Cerebellar cortex (tissue), 1 donor: Measurements from ENCODE around the gene SLX9.
"Not testable (repeated sequence)": the region's sequence is repeated elsewhere in the genome, so short reads cannot be mapped to it uniquely, and the experiment has no call there.

Experiments
- DNase-seq: peaks from one replicate; pipeline ENCODE4 v3.0.0-alpha.2; 2015; ENCODE audit warnings: low spot score

The SLX9 gene

DNA sequence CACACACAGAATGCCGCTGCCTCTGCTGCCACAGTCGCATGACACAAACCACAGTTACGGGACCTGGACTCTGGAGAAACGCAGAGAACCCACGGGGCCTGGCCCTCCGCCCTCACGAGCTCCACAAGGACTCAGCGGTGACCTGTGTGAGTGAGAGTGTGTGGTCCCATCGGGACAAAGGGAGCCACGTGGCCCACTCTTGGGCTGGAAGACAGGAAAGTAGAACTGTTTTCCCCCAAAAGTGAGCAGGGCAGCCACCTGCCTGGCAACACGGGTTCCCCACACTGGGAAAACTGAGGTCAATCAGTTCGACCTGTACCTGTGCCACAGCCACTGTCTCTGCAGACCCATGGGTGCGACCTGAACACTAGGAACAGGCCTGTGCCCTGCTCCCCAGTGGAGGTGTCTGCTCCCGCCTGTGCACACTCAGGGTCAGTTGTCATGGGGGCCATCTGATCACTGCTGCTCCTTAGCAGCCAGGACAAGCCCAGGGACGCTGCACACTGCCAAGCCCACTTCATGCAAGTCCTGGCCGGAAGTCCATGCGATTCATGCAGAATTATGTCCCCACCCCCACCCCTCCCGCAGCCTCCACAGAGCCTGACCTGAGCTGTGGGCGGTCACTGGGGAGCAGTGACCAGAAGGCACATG, 80.2 kb downstream of the SLX9 start:
- no peak for DNase-seq

DNA sequence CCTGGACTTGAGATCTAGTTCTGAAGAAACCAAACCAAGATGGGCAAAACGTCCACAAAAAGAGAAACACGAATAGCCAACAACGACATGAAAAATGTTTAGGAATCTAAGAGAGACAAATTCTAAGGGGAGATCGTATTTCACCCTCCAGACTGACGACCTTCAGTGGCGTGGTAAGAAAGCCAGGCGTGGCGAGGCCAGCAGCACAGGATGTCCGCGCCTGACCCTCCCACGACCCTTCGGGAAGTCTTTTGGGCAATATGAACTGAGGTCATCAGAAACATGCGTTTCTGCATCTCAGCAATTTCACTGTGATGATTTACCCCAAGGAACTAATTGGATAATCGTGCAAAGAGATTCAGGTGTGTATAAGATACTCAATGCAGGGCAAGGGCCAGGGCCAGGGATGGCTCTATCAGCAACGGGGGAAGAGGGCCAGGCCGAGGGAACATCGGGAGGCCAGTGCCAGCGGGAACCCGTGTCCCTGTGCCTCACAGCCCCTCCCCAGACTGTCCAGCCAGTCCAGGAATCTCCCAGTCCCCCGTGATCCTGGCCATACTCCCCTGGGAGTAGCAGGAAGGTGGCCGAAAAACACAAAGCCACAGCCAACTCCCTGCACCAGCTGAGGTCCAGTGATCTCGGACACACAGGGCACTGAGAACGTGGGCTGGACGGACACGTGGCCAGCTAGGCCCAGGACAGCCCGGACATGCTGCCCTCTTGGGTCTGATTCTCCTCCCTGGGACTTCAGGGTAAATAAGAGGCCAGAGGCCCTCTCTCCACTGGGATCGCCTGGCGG, 81.0 kb downstream of the SLX9 start:
- no peak for DNase-seq

DNA sequence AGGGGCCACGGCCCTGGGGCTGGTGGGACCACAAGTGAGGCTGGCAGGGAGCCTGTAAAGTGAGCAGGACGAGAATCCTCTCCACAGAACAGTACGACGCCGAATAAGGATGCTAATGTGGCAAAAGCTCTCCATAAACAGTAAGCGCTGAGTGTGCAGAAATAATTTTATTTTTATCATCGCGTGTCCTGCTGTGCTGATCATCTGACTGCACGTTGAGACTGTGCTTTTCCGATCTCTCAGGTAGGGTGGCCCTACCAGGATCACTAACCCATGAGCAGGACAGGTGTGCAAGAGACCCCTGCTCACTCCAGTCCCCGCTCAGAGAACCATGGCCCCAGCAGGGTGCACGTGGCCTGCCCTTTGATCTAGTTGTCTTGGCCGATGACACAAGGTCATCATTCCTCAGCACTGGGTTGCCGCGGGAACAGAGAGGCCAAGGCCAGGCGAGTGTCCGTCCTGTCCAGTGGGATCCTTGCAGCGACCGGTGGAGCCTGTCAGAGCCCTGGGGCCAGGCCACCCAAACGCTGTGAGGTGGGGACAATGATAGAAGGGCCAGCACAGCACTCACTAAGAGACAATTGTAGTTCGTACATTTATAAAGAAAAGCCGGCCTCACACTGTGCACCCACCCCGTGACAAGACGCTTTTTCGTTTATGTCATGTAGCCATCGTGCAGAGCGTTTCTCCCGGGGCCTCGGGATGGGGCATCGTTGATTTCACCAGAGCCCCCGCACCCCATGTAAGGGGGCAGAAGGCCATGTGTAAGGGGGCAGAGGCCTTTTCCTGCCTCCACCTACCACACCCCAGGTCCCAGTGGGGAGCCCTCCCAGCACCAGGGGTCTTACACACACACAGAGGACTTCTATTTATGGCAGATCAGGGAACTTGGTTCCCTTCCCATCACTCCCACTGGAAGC, 81.9 kb downstream of the SLX9 start:
- no peak for DNase-seq

DNA sequence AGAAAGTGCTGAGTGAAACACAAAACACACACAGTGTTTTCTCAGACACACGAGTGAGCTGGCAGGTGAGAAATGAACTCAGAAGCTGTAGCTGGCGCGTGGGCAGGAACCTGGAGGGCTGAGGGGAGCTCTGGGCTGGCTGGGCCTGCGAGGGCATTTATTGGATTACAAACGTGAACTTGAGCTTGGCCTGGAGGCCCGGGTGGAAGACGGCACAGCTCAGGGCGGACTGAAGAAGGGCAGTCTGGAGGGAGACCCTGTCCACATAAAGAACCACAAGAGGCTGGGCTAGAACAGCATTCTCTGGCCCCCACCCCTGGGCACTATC, 82.5 kb downstream of the SLX9 start:
- DNase-seq, result no peak

DNA sequence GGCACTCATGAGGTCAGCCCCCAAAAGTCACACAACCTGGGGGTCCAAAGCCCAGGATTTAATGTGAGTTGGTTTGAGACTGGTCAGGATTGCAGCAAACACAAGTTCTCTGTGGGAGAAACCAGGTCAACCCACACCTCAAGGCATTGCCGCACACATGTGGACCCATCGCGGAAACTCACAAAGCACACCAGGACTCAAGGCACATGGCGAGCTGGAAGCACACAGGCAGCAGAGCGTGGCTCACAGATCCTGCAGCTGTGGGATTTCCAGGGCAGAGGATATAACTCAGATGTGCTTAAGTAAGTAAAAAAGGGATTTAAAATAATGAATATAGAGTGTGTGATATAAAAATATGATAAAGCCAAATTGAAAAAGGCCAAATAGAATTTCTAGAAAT, 82.9 kb downstream of the SLX9 start:
- no peak for DNase-seq

DNA sequence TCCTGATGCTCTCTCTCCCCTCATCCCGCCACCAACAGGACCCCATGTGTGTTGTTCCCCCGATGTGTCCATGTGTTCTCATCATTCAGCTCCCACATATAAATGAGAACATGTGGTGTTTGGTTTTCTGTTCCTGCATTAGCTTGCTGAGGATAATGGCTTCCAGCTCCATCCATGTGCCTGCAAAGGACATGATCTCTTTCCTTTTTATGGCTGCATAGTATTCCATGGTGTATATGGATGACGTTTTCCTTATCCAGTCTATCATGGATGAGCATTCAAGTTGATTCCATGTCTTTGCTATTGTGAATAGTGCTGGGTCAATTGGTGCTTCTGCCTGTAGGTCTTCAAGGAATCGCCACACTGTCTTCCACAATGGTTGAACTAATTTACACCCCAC, 84.7 kb downstream of the SLX9 start:
- not testable (repeated sequence) for DNase-seq

DNA sequence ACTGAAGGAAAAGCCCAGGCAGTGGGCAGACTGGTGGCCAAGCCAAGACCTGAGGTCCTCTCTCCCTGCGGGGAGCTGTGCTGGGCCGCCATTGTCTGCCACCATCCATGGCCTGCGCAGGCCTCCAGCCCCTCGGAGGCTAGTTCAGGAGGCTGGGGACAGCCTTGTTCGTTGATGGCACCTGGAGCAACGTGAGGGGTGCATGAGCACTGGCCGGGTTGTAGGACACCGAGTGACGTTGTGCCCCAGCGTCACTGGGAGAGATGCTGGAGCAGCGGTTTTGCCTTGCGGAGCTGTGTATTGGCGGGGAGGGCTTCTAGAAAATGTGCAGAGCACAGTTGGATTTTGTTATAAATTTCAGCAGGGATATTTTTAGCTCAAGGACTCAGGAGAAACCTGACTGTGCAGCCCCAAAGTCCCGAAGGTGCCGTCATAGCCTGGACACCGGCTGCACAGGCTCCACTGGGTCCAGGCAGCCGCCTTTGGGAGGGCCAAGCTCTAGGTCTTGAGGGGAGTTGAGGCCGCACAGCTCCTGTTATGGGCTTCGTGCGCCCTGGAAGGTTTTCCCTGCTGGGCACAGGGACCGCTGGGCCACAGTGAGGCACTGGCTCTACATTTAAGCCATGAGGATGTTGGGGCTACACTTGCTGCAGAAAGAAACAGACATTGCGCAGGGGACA, 86.4 kb downstream of the SLX9 start:
- no peak for DNase-seq
